IMR-90 (cell line): Measurements from ENCODE around the gene SERHL2. TPM values are rescaled to one million over a fixed set of nuclear protein-coding genes. Genes with fewer than 3 reads are reported as not detected.
A peak's percentile ranks its signal among the peaks of the same experiment; 100 is the strongest.

Source experiments
- ATAC-seq: fragments of 200-7000 bp; cut with Tn5 transposase; 2 replicates; pipeline ENCODE4 v1.9.1; 2020; ENCODE audit warnings: low read depth, mild to moderate bottlenecking, moderate library complexity
- BruUV-seq: library from RNA; stranded (reverse); fragments of 400-500 nt; replicated peaks from 2 replicates; lab custom pipeline; 2021; lab: Mats Ljungman, UMichigan
- CTCF ChIA-PET: fragments of 300-600 bp; formaldehyde crosslinking; extraction: SDS; loops from one replicate; lab custom pipeline; 2021; ENCODE audit warnings: antibody characterized with exemption; lab: Yijun Ruan, JAX
- POLR2A ChIA-PET: fragments of 300-600 bp; sonication (Branson Sonifier 250); formaldehyde crosslinking; loops from one replicate; lab custom pipeline; 2022; ENCODE audit warnings: antibody characterized with exemption; ENCODE audit not compliant: unreplicated experiment; lab: Charles Lee
- DNase-seq: peaks from one replicate; pipeline ENCODE4 v3.0.0; 2013
- H2AFZ ChIP-seq: replicated peaks from 2 replicates; pipeline ENCODE3; 2013; ENCODE audit warnings: low read length, mild to moderate bottlenecking; ENCODE audit not compliant: poor library complexity
- H2AK5ac ChIP-seq: 2 replicates; pipeline ENCODE4 v1.6.1; 2013; ENCODE audit warnings: low read depth, low read length, inconsistent platforms
- H2AK9ac ChIP-seq: replicated peaks from 2 replicates; pipeline ENCODE3; 2013; ENCODE audit warnings: mild to moderate bottlenecking, low read depth, low read length, moderate library complexity; ENCODE audit not compliant: poor library complexity
- H2BK120ac ChIP-seq: 2 replicates; pipeline ENCODE4 v1.6.1; 2013; ENCODE audit warnings: low read depth, low read length, inconsistent platforms
- H2BK15ac ChIP-seq: 3 replicates; pipeline ENCODE4 v1.6.1; 2013; ENCODE audit warnings: low read depth, low read length, inconsistent platforms
- H2BK20ac ChIP-seq: 2 replicates; pipeline ENCODE4 v1.6.1; 2013; ENCODE audit warnings: low read depth, mild to moderate bottlenecking, inconsistent platforms, low read length, moderate library complexity
- H2BK5ac ChIP-seq: 2 replicates; pipeline ENCODE4 v1.6.1; 2013; ENCODE audit warnings: mild to moderate bottlenecking, low read depth, low read length, inconsistent platforms; ENCODE audit not compliant: poor library complexity, severe bottlenecking
- H3K14ac ChIP-seq: replicated peaks from 2 replicates; pipeline ENCODE4 v1.6.1; 2013; ENCODE audit warnings: low read depth, low read length, inconsistent platforms
- H3K18ac ChIP-seq: 2 replicates; pipeline ENCODE4 v1.6.1; 2013; ENCODE audit warnings: low read depth, low read length, control low read depth
- H3K23ac ChIP-seq: 2 replicates; pipeline ENCODE4 v1.6.1; 2013; ENCODE audit warnings: low read depth, low read length, inconsistent platforms
- H3K27ac ChIP-seq: 2 replicates; pipeline ENCODE4 v1.5.1; 2013; ENCODE audit warnings: mild to moderate bottlenecking, control low read depth, low read length; ENCODE audit not compliant: insufficient read depth
- H3K27me3 ChIP-seq: 2 replicates; pipeline ENCODE4 v1.6.1; 2013; ENCODE audit warnings: low read length; ENCODE audit not compliant: control insufficient read depth, insufficient read depth
- H3K36me3 ChIP-seq: 2 replicates; pipeline ENCODE4 v1.6.1; 2013; ENCODE audit warnings: low read length, mixed read lengths; ENCODE audit not compliant: control insufficient read depth, insufficient read depth
- H3K4ac ChIP-seq: 2 replicates; pipeline ENCODE4 v1.6.1; 2013; ENCODE audit warnings: low read depth, low read length, inconsistent platforms
- H3K4me1 ChIP-seq: 2 replicates; pipeline ENCODE4 v1.6.1; 2013; ENCODE audit warnings: low read length, mixed read lengths; ENCODE audit not compliant: control insufficient read depth, insufficient read depth
- H3K4me2 ChIP-seq: 2 replicates; pipeline ENCODE4 v1.6.1; 2013; ENCODE audit warnings: low read depth, mild to moderate bottlenecking, control low read depth, low read length, moderate library complexity
- H3K4me3 ChIP-seq: 2 replicates; pipeline ENCODE4 v1.5.1; 2013; ENCODE audit warnings: low read depth, mild to moderate bottlenecking, control low read depth, low read length, moderate library complexity; ENCODE audit not compliant: insufficient read depth
- H3K56ac ChIP-seq: 2 replicates; pipeline ENCODE4 v1.6.1; 2013; ENCODE audit warnings: low read length, inconsistent platforms; ENCODE audit not compliant: insufficient read depth; ENCODE audit errors: extremely low read depth
- H3K79me1 ChIP-seq, 2 experiments: 2 replicates each; pipeline ENCODE4 v1.6.1; 2013; ENCODE audit warnings: low read length in 2 of 2, inconsistent platforms in 1 of 2, low read depth in 1 of 2
- H3K9ac ChIP-seq: 2 replicates; pipeline ENCODE4 v1.6.1; 2013; ENCODE audit warnings: low read depth, low read length, control low read depth
- H3K9me1 ChIP-seq: 2 replicates; pipeline ENCODE4 v1.6.1; 2013; ENCODE audit warnings: low read length, inconsistent platforms; ENCODE audit not compliant: insufficient read depth
- H3K9me3 ChIP-seq: 2 replicates; pipeline ENCODE4 v1.6.1; 2013; ENCODE audit warnings: low read length; ENCODE audit not compliant: control insufficient read depth, insufficient read depth
- H4K20me1 ChIP-seq: 2 replicates; pipeline ENCODE4 v1.6.1; 2013; ENCODE audit warnings: low read length, inconsistent platforms; ENCODE audit not compliant: insufficient read depth
- H4K5ac ChIP-seq: 2 replicates; pipeline ENCODE4 v1.6.1; 2013; ENCODE audit warnings: mild to moderate bottlenecking, low read depth, low read length, control low read depth
- H4K8ac ChIP-seq, 2 experiments: 2 replicates each; pipeline ENCODE4 v1.6.1; 2013; ENCODE audit warnings: low read depth in 2 of 2, low read length in 2 of 2, control low read depth in 1 of 2, inconsistent platforms in 1 of 2
- H4K91ac ChIP-seq: 2 replicates; pipeline ENCODE4 v1.6.1; 2013; ENCODE audit warnings: low read depth, low read length, inconsistent platforms; ENCODE audit not compliant: insufficient read depth
- POLR2A ChIP-seq: IDR thresholded peaks from 2 replicates; pipeline ENCODE4 v1.6.1; 2012; ENCODE audit warnings: mild to moderate bottlenecking, low read depth, low read length
- WGBS, 2 experiments: methylation state at CpG; one replicate each; pipeline versions ENCODE4 v1.1.5 to v1.1.7; 2013; ENCODE audit warnings: missing lambda C conversion rate in 2 of 2; ENCODE audit not compliant: insufficient read length in 1 of 2; ENCODE audit errors: extremely low coverage in 2 of 2; 5-methylcytosine and 5-hydroxymethylcytosine counted together
- dilution Hi-C: fragments of 300-500 bp; cut with HindIII; formaldehyde crosslinking; loops from one replicate; pipeline ENCODE4 v1.14.3; 2018; ENCODE audit warnings: low sequenced_read_pairs; ENCODE audit not compliant: unreplicated experiment
- in situ Hi-C: fragments of 300-500 bp; cut with MboI; formaldehyde crosslinking; loops from 3 replicates; pipeline ENCODE4 v1.14.3; 2019; ENCODE audit warnings: low sequenced_read_pairs, inconsistent platforms, mixed read lengths
- intact Hi-C: fragments of 100-400 bp; cut with micrococcal nuclease; formaldehyde crosslinking; loops from 2 replicates; pipeline ENCODE4 v1.10.0; 2022
- polyA plus RNA-seq, 3 experiments: library from polyadenylated mRNA; depleted of rRNA; stranded (reverse); fragments of >200 nt; gene quantifications; 2 replicates each; pipeline ENCODE4 v1.2.3, GENCODE V29; 2012; ENCODE audit warnings: low replicate concordance in 1 of 3
- total RNA-seq: library from RNA; depleted of rRNA; stranded (reverse); fragments of >200 nt; gene quantifications from 2 replicates; pipeline ENCODE4 v1.2.3, GENCODE V29; 2012

The SERHL2 gene
- total and polyA plus RNA-seq, 2 of the 4 experiments (the other 2 are of a cell fraction), result 4.5 to 5.0 TPM

- Histone ChIP-seq H3K18ac (no peak overlapping the region), H2BK15ac (no peak overlapping the region), H3K4me1 (no peaks in the 10 kb centered on the region), H4K91ac (no peak overlapping the region), H3K9me1 (peaks cover 6% of the 10 kb centered on the region), H4K5ac (no peak overlapping the region), H3K36me3 (peaks cover 63% of the 10 kb centered on the region), H3K79me1 (peaks cover 30 to 50% of the 10 kb centered on the region in 2 experiments), H2AK9ac (no peak overlapping the region), H3K56ac (no peak overlapping the region), H2AFZ (peak overlapping the region; percentile 29), H3K4me3 (no peak overlapping the region), H2AK5ac (no peak overlapping the region), H4K20me1 (peaks cover 25% of the 10 kb centered on the region), H2BK20ac (no peak overlapping the region), H3K4me2 (no peak overlapping the region), H3K9me3 (no peaks in the 10 kb centered on the region), H3K23ac (no peak overlapping the region), H2BK120ac (no peak overlapping the region), H3K14ac (no peak overlapping the region), H3K9ac (no peak overlapping the region), H2BK5ac (no peak overlapping the region), H3K27ac (no peak overlapping the region), H4K8ac (no peak overlapping the region), H3K27me3 (no peaks in the 10 kb centered on the region), H3K4ac (no peak overlapping the region)
- TF ChIP-seq POLR2A, result no peak
- POLR2A ChIA-PET, result no interaction called here
- in situ Hi-C loops, result no loop called here
- dilution Hi-C loops, result no loop called here
- intact Hi-C loops, result no loop called here
- 100% methylated on average over 1 of the region's 3 CpGs; no CpG with 5 or more reads in 1 of the 2 experiments for WGBS, 2 experiments
- CTCF ChIA-PET, result interaction anchor here (1.4 kb wide), 1 partner anchor 13 kb away, joined by 3 read pairs; no protein-coding TSS in a partner anchor
- ATAC-seq, result no peak
- no peak for DNase-seq
- no TSS peak for BruUV-seq
These were observed 41.7 kb downstream of the SERHL2 start for GRCh38 chr22:42595434-42595833.
